Measurements from ENCODE around the gene SIK2.

- TF ChIP-seq MAX (IDR thresholded peaks at IDR 0.05; ENCODE audit: insufficient read depth, insufficient read length): no peak
- no peak for TF ChIP-seq JUN (IDR thresholded peaks at IDR 0.05; ENCODE audit: borderline replicate concordance, insufficient read depth, insufficient read length, low read depth)
- no peak for TF ChIP-seq CTCF (IDR thresholded peaks at IDR 0.05; ENCODE audit: extremely low read depth in 1 of 2, insufficient read depth in 1 of 2, low read depth in 1 of 2, low read length in 2 of 2)
- TF ChIP-seq POLR2A (IDR thresholded peaks at IDR 0.05; ENCODE audit: low read depth, low read length): no peak
- no peak for TF ChIP-seq MYC (IDR thresholded peaks at IDR 0.05; ENCODE audit: low read depth, low read length)
- no peak for TF ChIP-seq EZH2 (IDR thresholded peaks at IDR 0.05; ENCODE audit: borderline replicate concordance, low read depth, low read length, severe bottlenecking)
- TF ChIP-seq GATA2 (IDR thresholded peaks at IDR 0.05; ENCODE audit: insufficient read depth, insufficient read length, low read depth, low read length): no peak
Measured at GRCh38 chr11:111596319-111596718, 5.9 kb upstream of the SIK2 start.
